ENCODE results near the gene RYR2.
A peak's percentile ranks its signal among the peaks of the same experiment; 100 is the strongest.

Gene RYR2

GRCh38 chr1:237769916-237770315 lies 727.9 kb downstream of the RYR2 start:
- TF ChIP-seq GATA3 (IDR thresholded peaks at IDR 0.05; ENCODE audit: low read depth, low read length) (no peak), GATA2 (IDR thresholded peaks at IDR 0.05; ENCODE audit: low read depth, low read length) (no peak)

GRCh38 chr1:237772009-237772408 lies 730.0 kb downstream of the RYR2 start:
- TF ChIP-seq GATA2 (IDR thresholded peaks at IDR 0.05; ENCODE audit: low read depth, low read length) (no peak), GATA3 (IDR thresholded peaks at IDR 0.05; ENCODE audit: low read depth, low read length) (peak; percentile 62)

- no peak for TF ChIP-seq GATA3 (IDR thresholded peaks at IDR 0.05; ENCODE audit: low read depth, low read length)
- TF ChIP-seq GATA2 (IDR thresholded peaks at IDR 0.05; ENCODE audit: low read depth, low read length) = no peak
Measured at GRCh38 chr1:237774246-237774645, 732.3 kb downstream of the RYR2 start.

- no peak for TF ChIP-seq GATA2 (IDR thresholded peaks at IDR 0.05; ENCODE audit: low read depth, low read length)
Measured at GRCh38 chr1:237779356-237779755, 737.4 kb downstream of the RYR2 start.

- no peak for TF ChIP-seq GATA3 (IDR thresholded peaks at IDR 0.05; ENCODE audit: low read depth, low read length)
- no peak for TF ChIP-seq GATA2 (IDR thresholded peaks at IDR 0.05; ENCODE audit: low read depth, low read length)
Measured at GRCh38 chr1:237786066-237786719, 744.2 kb downstream of the RYR2 start.

DNA sequence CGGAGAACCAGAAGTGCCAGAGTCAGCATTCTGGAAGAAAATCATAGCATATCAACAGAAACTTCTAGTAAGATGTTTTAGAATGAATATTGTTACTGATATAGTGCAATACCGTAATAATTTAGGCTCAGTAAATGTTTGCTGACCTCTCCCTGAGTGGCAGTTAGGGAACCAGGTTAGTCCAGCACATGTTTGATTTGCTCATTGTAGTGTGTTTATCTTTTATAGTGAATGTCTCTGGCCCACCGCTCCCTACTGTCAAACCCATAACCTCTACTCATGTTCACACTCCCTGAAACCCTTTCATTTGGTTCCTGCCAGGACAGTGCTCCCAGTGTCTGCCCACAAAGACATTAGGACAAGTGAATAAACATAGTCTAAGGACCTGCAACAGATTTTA lies 746.1 kb downstream of the RYR2 start:
- TF ChIP-seq GATA2 (IDR thresholded peaks at IDR 0.05; ENCODE audit: low read depth, low read length) = no peak
- TF ChIP-seq GATA3 (IDR thresholded peaks at IDR 0.05; ENCODE audit: low read depth, low read length) = no peak

DNA sequence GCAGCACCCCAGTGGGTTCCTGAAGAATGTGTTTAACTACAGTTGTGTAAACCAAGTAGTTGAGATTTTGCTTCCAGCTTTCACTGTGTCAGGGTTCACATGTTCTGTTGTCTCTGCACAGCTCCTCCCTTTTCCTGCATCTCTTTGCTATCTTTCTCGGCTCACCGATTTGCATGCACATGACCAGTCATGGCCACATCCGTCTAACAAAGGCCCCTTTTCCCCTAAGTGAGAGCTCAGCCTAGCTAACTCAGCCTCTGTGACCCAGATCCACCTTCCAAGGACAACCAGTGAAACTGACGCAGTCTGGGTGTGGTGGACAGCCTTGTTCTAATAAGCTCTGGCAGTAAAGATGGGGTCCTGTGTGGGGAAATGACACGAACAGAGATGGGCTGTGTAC lies 747.6 kb downstream of the RYR2 start:
- TF ChIP-seq GATA3 (IDR thresholded peaks at IDR 0.05; ENCODE audit: low read depth, low read length) (no peak), GATA2 (IDR thresholded peaks at IDR 0.05; ENCODE audit: low read depth, low read length) (no peak)

- TF ChIP-seq GATA2 (IDR thresholded peaks at IDR 0.05; ENCODE audit: low read depth, low read length) (no peak), GATA3 (IDR thresholded peaks at IDR 0.05; ENCODE audit: low read depth, low read length) (no peak)
Measured at GRCh38 chr1:237791592-237791991, 749.6 kb downstream of the RYR2 start.

- TF ChIP-seq GATA2 (IDR thresholded peaks at IDR 0.05; ENCODE audit: low read depth, low read length) (no peak), GATA3 (IDR thresholded peaks at IDR 0.05; ENCODE audit: low read depth, low read length) (no peak)
Measured at GRCh38 chr1:237792149-237792548, 750.2 kb downstream of the RYR2 start.

DNA sequence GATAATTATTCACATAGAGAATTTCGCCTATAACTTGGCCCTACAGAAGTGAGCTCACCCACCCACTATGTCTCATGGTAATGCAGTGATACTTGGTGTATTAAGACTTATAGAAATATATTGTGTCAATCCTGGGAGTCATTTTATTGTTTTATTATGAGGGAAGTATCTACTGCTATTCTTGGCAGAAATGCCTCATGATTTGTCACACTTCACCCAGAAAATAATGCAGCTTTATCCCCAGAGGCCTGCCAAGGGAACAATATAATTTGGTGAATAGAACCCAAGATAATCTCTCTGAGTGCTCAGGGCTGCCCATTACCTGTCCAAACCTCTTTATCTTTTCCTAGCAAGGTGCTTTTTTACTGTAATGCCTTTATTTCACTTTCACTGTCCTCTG lies 750.7 kb downstream of the RYR2 start:
- TF ChIP-seq GATA2 (IDR thresholded peaks at IDR 0.05; ENCODE audit: low read depth, low read length) (no peak), GATA3 (IDR thresholded peaks at IDR 0.05; ENCODE audit: low read depth, low read length) (no peak)

DNA sequence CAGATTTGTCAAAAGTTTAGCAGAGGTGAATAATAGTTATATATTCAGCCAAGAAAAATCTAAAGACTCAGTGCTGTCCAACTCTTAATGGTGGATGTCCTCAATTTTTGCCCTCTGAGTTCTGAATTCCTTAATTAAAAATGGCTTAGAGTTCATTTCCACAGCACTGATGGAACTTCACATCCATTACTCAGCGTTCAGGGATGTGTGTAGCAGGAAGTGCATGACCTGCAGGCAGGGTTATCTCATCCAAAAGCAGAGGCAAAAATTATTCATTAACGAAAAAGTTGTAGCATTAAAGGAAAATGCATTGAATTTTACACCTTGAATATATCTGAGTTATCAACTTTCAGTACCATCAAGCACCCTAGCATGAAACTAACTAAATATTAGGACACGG lies 752.1 kb downstream of the RYR2 start:
- no peak for TF ChIP-seq GATA3 (IDR thresholded peaks at IDR 0.05; ENCODE audit: low read depth, low read length)
- no peak for TF ChIP-seq GATA2 (IDR thresholded peaks at IDR 0.05; ENCODE audit: low read depth, low read length)

- TF ChIP-seq GATA2 (IDR thresholded peaks at IDR 0.05; ENCODE audit: low read depth, low read length) (no peak), GATA3 (IDR thresholded peaks at IDR 0.05; ENCODE audit: low read depth, low read length) (no peak)
Measured at GRCh38 chr1:237795558-237795957, 753.6 kb downstream of the RYR2 start.

DNA sequence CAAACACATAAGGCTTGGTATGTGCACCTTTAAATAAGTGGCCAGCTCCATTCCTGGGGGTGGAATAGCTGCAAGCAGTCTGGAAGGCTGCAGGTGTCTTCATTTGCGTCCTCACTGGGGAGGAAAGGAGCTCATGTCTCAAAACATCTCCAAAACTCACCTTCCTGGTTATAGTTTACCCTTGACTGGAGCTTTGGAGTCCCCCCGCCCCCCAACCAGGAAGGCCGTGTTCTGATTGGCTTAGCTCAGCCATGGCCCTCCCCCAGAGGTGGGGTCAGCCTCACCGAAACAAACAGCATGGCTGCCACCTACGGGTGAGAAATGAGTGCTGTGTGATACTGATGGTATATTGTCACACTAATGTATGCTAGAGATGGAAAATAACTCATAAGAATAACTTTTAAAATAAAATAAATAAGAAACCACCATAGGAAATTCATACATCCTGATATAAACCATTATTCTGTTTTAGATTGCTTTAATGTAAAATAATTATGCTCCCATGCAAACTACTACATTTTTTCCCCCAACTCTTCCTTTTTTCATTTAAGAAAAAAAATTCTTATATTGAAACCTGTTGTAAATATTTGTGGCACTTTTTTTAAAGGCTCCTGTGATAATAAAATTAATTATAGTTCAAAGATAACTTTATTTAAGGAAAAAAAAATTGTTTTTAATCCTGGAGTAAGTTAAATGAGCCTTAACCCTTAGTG lies 757.9 kb downstream of the RYR2 start:
- TF ChIP-seq GATA3 (IDR thresholded peaks at IDR 0.05; ENCODE audit: low read depth, low read length) (no peak), GATA2 (IDR thresholded peaks at IDR 0.05; ENCODE audit: low read depth, low read length) (no peak)

- TF ChIP-seq GATA3 (IDR thresholded peaks at IDR 0.05; ENCODE audit: low read depth, low read length) (no peak), GATA2 (IDR thresholded peaks at IDR 0.05; ENCODE audit: low read depth, low read length) (no peak)
Measured at GRCh38 chr1:237804516-237804915, 762.5 kb downstream of the RYR2 start.

DNA sequence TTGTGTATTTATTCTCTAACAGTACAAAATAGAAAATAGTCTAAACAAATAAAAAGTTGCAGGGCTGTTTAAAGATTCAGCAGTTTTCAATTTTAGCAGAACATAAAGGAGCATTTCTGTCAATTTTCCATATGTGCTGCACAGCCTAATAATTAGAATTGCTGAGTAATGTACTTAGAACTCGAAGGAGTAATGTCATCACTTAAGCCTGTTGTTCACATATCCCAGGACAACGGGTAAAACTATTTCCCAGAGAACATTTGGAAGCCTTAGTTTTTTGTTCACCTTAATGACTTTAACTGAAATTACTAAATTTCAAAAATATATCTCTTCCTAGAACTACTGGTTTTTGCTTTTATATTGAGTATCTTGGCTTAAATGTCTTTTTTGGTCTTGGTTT lies 767.1 kb downstream of the RYR2 start:
- TF ChIP-seq GATA3 (IDR thresholded peaks at IDR 0.05; ENCODE audit: low read depth, low read length) = no peak
- no peak for TF ChIP-seq GATA2 (IDR thresholded peaks at IDR 0.05; ENCODE audit: low read depth, low read length)

Measured in SH-SY5Y (cell line).